GM18499 (cell line): ENCODE results near the gene FOXC1.

Experiments
- ATAC-seq: cut with Tn5 transposase; IDR thresholded peaks from one replicate; pipeline ENCODE4 v1.9.1; 2021; ENCODE audit warnings: moderate number of reproducible peaks; ENCODE audit not compliant: insufficient read depth, unreplicated experiment

The FOXC1 gene

GRCh38 chr6:1620504-1621069 is 10.9 kb downstream of the FOXC1 start:
- no peak for ATAC-seq

DNA sequence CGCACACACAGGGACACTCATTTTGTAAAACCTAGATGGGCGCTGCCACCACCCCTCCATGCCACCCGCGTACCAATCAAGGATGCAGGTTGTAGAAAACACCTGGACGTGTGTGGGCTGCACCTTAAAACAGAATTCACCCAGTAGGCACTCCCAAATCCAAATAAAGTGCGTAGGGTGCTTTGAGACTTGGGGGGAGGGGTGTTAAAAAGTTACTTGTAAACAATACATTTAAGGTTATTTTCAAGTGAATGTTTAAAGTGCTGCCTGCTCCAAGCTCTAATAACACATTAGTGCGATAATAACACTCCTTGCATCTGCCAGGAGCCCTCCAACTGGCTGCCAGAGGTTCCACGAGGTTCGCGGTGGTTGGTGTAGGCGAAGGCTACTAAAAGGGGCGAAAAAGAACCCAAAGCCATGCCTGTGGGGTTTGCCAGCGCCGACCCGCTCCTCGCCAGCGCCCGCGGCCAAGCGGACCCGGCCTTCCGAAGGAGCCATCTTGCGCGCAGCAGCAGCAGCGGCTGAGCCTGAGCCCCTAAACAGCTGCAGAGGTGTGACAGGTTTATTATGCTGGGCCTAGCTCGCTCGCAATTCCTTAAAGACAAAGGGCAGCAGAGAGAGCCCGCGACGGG is 11.5 kb downstream of the FOXC1 start:
- no peak for ATAC-seq

DNA sequence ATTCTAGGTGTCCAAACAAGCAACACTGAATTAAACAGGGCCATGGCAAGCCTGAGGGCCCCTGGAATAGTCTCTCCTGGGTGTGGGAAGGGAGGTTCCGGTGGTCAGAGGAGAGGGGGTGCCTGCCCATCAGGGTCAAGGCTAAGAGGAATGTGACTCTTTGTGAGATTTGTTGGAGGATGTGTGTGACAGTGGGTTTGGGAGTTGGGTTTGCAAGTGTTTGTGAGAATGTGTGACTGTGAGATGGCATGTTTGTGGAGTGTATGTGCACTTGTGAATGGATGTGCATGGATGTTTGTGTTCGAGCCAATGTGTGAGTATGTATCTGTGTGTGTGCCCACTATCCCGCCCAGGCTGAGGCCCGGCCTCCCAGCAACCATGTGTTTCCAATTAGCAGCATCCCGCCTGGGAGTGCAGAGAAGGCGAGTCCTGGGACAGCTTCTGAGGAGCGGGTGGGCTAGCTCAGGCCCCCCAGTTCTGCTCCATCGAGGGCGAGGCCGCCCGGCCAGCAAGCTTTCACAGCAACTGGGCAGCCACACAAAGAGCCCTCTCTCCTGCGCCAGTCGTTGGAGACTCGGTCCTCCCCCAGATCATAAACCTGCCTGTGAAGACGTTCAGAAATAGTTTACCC is 12.6 kb downstream of the FOXC1 start:
- no peak for ATAC-seq

- ATAC-seq, result no peak
Measured at GRCh38 chr6:1622851-1623768, 13.4 kb downstream of the FOXC1 start.

GRCh38 chr6:1623769-1624057 is 14.0 kb downstream of the FOXC1 start:
- ATAC-seq, result no peak

DNA sequence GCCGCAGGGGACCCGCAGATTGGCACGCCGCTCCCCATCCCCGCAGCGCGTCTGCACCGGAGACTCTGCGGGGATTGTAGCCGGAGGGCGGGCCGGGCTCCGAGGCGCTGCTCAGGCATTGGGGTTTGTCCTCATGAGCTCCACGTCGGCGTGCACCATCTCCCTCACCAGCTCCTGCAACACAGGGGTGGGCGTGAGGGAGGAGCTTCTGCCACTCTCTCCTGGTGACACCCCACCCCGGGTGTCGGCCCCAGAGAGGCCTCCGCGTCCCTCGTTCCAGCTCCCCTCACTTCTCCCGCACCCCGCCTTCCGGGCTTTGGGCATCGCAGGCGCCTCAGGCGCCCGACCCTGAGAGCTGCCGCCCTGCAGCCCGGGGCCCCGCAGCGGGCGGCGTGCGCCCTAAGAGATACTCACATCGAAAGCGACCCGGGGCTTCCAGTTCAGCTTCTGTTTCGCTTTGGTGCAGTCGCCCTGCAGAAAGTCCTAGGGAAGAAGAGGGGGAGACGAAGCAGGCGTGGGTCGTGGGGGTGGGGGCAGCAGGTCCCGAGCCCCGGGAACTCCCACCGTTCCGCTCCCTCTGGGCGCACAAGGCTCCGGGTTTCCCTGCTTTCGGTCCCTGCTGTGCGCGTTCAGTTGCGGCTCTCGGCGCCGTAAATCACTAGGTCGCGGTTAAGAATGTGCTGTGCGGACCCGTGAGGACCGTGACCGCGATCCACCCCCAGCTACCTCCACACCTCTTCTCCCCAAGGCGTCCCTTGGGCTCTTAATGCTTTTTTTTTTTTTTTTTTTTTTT is 14.5 kb downstream of the FOXC1 start:
- ATAC-seq, result no peak

DNA sequence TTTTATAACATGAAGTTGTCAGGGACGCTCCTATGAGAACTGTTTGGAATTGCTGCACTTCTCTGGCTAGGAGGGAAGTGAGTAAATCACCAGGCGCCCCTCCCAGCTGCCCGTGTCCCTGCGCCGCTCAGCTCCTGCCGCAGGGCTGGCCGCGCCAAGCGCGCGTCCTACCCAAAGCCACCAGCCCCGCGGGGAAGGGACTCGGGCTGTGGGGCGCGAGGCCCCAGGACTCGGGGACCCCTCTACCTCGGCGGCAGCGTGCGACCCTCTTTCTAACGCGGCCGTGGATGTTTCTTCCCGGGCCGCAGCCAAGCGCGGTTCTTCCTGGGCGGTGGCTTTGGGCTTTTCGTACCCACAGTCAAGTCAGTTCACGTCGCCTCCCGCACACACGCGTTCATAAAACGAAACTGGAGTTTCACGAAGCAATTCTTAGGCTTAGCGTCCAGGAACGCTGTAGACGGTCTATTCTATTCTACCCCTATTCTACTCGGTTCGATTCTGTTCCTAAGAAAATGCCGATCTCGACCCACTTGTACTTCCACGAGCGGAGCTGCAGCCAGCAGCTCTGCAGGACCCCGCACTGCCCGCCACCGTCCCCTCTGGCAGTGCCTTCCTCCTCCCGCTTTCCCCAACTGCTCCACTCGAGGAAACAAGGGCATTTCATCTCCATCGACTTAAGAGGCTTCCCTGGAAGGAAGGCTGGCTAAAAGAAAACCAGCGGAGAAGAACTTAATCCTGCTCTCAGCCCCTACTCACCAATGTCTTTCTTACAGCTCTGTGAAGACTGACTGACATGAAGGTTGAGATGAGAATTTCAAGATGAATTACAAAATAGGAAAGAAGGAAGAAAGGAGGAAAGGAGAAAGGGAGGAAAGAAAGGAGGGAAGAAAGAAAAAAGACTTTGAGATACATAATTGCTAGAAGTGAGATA is 15.4 kb downstream of the FOXC1 start:
- no peak for ATAC-seq

GRCh38 chr6:1625794-1626435 is 16.2 kb downstream of the FOXC1 start:
- no peak for ATAC-seq

DNA sequence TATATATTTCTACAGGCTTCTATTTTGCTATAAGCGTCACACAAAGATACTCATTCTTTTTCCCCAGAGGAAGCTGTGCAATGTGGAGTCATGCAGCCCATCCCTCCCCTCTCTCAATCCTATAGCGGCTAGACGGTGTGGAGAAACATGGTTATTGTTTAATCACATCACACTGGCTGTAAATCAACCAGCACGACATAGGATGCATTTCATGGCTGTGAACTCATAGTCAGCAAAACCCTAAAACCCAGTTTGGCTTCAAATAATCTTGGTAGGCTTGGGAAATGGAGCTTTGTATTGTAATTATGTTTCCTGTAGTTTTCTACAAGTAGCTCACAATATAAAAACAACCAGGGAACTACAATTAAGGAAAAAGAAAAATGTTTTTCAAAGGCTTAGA is 16.8 kb downstream of the FOXC1 start:
- ATAC-seq, result no peak

DNA sequence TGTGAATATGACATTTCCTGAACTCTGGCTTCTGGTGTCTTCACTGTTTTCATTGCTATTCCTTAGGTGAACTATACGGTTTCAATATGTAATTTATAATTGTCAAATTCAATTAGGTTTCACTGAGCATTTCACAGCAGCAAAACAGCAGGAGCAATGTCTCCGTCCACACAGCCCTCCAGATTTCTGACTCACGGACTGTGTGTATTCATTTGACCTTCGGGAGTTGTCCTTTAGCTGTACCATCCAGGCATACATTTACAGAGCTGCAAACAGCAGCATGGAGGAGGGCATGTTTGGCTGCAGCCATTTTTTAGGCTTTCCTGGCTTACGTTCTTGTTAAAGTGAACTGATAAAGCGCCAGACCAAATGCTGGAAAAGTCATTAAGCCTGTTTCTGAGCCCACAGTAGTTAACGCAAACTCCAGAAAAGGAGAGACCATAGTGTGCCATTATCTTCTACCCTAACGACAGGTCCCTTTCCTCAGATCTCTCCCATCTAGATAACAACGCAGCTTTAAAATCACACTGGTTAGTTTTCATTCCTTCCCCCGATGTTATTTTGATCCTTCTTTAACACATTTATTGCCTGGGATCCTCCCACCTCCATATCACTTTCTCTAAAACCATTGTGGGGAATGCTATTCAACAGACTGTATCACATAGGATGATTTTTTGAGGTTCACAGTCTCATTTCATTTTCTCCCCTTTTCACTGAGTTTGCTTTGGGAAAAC is 18.3 kb downstream of the FOXC1 start:
- ATAC-seq, result no peak

GRCh38 chr6:1629316-1629715 is 19.6 kb downstream of the FOXC1 start:
- ATAC-seq, result no peak

GRCh38 chr6:1630212-1630770 is 20.6 kb downstream of the FOXC1 start:
- ATAC-seq, result no peak

DNA sequence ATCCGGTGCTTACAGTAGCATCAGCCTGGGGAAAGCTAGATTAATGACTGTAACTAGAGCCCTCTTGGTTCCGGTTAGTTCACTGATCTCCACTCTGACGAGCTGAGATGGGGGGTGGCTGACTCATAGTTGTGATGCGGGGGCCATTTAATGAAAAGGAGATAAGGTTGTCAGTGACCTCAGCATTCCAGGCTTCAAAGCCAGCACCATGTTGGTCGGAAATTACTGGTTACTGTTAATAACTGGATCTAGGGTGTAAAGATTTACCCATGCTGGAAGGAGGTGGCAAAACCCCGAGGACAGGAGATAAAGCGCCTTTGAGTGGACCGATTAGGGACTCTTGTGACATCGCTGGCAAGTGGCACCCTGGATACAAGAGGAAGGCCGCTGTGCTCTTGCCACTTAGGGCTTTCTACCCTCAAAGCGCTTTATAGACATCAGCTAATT is 21.1 kb downstream of the FOXC1 start:
- no peak for ATAC-seq

DNA sequence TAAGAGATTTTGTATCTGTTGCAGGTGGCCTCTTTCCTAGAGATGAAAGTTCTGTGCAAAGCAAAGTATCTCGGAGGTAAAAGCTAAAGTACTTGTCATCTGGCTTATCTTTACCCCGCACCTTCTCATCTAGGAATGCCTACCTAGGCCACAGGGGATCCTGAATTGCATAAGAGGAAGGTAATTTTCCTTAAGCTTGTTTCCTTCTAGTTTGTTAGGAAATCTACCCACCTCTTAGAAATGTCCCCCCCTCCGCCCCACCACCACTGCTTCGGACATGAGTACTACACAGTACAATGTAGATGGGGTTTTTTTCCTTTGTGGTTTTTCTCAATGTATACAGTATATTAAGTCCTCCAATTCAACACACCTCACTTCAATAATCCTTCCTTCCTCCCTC is 21.5 kb downstream of the FOXC1 start:
- ATAC-seq, result no peak

DNA sequence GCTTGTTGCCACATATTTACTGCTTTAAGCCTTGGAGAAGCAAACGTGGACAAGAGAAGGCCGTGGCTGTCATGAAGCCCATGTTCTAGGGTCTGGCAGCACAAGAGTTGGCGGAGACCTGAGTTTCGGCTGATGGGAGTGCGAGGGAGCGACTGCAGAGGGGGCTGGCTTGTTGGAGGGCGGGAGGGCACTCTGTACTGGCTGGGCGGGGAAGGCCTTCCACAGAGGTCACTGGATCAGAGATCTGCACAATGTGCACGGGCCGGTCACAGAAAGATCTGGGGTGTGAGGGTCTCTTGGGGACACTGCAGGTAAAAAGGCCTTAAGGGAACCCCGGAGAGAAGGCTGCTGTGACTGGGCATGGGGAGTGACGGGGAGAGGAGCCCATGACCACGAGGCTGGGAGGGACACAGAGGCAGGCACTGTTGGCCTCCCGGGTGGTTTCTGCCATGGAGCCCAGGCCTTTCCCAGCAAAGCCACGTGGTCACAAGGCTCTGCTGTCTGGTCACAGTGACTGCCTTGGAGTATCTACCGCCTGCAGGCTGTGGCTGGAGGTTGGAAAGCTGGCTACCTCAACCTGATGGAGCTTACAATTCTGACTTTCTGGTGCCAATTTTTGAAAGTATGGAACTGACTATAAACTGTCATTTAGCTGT is 23.8 kb downstream of the FOXC1 start:
- no peak for ATAC-seq

DNA sequence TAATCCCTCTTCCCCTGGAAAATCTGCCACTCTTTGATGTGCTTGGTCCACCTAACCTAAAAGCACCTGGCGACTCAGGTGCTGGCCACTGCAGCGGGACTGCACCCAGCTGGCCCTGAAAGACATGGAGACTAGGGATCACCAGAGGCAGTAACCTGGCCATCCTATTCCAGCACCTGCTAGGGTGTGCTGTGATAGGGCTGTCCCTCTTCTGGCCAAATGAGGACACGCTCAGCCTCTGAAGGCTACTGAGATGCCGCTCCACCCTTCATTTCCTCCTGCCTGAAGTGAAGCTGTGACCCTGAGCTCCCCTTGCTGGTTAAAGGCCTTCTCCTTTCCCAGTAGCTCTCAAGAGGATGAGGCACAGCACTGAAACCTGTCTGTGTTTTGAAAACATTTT is 24.4 kb downstream of the FOXC1 start:
- no peak for ATAC-seq

DNA sequence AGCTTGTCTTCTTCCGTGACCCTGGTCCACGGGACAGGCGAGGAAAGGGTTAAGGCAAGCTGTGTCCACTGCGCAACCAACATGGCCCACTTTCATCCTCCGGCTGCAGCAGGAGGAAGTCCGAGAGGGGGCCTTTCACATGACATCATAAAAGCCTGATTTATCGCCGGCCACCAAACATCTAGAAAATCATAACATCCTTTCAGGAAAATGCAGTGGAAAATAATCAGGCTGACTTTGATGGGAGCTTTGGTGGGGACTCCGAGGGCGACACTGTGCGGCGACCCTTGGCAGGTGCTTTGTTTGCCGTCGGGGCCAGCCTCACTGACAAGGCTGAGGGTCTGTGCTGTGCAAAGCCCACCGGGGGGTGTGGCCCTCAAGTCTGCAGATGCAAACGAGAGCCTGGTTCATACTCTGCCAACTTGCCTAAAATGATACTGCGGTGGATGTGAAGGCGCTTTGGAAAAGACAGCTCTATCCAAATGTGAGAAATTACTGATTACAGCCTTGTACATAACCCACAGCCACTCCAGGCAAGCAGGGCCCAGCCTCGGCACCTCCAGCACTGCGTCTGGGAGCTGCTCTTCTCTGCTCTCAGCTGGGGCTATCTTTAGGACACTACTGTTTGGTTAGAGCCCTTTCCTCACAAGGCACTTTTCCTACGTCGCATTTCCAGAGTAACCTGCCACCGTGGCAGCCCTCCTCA is 25.7 kb downstream of the FOXC1 start:
- ATAC-seq, result no peak
